ENCODE measurements around the gene SIDT1.

Gene SIDT1

DNA sequence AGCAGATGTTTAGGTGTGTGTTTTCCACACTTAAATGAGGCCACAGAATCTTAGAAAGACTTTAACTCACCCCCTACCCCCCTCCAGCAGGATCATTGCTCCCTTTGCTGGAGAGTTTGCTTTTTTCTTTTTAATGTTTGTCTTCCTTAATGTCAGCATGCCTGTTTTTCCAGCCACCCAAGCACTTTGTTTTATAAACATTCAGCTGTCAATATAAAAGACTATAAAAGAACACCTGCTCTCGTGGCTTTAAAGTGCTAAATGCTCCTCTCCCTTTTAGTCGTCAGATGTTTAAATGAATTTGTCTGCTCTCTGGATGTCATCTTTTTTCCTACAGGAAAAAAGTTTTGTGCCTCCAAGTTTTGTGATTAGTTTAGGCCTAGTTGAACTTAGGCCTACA lies 61.7 kb downstream of the SIDT1 start:
- no peak for DNase-seq (ENCODE audit: low read depth, low spot score)

DNA sequence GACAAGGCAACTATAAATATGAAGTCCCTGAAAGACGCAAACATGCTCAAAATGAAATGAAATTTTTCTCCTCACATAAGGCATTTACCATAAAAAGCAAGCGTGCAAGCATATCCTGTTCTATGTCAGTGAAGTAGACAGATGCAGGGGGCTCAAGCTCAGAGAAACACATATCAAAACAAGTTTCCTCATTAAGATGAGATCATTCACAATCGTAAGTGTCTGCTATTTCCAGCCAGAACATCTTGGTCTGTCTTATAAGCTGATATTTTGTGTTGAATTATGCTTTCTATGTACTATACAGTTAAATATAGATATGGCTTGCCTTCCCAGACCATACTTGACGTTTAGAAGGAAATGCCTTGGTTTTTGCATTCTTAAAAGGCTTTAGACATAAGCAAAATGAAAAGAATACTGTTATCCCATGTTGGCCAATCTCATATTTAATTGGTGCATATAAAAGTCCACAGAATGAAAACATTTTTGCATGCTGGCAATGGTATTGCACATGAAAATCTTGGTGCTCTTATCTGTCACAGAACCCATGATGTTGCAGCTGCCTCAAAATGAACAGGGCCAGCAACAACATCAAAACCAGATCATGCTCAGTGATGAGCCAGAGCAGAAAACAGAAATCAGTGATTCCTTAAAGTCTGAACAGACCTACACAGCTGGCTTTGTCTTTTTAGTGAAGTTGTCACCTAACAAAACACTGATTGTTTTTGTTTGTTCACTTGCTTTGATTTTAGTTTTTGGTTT lies 65.4 kb downstream of the SIDT1 start:
- no peak for DNase-seq (ENCODE audit: low read depth, low spot score)

DNA sequence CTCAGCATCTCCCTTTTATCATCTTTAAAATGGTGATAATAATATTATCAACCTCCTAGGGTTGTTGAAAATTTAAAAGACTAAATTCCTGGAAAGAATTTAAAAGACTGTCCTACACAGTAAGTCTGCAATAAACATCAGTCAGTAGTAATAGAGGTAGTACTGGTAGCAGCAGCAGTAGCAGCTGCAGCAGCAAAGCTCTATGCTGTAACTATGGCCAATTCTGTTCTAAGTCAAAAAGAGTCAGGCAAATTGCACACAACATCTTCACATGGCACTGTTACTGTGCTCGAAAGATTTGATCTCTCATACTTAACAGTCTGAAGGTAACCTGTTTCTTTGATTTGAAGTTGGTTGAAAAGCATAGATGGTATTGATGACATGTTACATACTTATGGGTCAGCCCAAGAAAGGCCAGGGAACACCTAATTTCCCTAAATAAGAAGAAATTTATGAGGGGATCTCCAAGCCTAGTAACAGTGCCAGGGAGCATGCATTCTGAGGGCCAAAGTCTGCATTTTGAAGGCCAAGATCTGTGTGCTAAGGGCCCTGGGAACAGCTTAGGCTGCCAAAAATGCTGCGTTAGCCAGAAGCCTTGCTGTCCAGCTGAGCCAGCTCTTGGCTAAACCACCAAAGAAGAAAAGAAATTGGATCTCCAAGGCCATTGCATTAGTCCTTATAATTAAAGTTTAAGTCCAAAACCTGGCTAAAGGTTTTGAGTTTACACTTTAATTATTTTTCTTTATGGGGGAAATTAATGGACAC lies 68.2 kb downstream of the SIDT1 start:
- no peak for DNase-seq (ENCODE audit: low read depth, low spot score)

DNA sequence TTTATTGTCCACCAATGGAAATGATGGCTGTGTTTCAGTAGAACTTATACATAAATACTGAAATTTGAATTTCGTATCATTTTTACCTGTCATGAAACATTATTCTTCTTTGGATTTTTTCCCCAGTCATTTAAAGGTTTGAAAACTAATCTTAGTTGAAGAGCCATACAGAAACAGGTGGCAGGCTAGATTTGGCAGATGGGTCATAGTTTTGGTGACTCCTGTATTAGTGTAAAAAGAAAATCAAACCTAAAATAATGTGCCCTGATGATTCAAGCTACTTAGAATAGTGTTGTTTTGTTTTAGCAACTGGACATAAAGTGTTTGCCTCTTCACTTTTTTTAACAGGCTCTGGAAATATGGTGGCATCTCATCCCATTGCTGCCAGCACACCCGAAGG lies 68.9 kb downstream of the SIDT1 start:
- DNase-seq (ENCODE audit: low read depth, low spot score), result no peak

DNA sequence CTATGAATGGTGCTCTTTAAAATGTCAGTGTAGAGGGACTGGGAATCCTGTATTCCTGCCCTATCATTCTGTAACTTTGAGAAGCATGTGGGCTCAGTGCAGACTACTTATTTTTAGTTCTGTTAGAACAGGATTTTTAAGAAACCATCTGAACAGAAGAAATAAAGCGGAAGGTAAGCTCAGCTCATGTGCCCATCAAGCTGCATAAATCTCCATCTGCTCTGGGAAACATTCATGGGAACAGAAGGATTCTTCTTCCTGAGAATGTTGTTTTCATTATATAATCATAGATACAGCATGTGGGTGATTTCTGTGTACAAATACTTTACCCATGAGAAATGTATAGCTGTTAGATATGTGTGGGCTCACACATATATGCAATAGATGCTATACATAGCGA lies 69.9 kb downstream of the SIDT1 start:
- no peak for DNase-seq (ENCODE audit: low read depth, low spot score)

DNA sequence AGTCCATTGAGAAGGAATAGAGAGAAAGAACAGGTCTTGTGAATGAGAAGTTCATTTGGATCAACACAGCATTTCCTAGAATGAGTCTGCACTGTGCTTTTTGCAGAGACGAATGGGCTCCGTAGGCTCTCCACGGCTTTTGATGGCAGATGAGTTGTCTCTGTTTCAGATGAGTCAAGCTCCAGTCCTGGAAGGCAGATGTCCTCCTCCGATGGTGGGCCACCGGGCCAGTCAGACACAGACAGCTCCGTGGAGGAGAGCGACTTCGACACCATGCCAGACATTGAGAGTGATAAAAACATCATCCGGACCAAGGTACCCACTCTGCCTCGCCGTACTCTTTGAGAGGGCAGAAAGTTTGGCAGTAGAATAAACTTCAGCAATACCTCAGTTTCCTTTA lies 70.5 kb downstream of the SIDT1 start:
- no peak for DNase-seq (ENCODE audit: low read depth, low spot score)

DNA sequence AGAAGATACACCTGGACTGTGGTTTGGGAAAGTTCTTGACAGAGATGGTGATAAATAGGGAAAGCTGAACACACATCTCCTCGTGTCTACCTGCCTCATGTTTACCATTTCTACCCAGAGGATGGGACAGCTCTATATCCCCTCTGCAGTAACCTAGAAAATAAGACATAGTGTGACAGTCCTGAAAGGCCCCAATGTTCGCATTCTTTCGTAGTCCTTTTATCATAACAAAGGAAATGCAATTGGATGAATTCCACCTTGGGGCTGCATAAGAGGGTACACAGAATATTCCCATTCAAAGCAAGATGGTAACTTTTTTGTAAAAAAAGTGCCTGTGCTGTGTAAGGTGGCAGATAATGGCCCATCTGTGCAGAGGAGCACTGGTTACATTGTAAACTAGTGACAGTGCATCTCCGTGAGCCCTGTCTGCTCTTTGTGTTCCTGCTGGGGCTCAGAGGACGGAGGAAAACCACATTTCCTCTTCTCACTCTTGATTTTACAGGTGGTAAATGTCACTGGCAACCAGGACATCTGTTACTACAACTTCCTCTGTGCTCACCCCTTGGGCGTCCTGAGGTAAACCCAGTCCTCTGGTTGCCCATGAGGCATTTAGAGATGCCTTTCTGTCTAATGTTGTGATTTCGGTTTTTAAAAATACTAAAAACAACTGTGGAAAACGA lies 74.3 kb downstream of the SIDT1 start:
- no peak for DNase-seq (ENCODE audit: low read depth, low spot score)

DNA sequence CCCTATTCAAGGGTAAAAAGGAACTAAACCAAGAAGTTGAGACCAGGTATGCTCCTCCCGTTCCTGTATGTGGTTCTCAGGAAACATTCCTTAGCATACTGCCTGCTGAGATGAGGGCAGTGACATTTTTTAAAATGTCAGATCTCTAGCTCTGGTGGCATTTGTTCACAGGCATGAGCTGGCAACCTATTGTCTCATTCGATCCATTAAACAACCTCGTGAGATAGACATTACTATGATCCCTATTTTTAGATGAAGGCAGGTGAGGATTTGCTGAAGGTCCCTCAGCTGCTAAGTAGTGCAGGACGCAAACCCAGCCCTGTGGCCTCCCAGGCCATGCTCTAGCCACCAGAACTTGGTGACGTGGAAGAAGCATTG lies 74.9 kb downstream of the SIDT1 start:
- DNase-seq (ENCODE audit: low read depth, low spot score), result no peak

DNA sequence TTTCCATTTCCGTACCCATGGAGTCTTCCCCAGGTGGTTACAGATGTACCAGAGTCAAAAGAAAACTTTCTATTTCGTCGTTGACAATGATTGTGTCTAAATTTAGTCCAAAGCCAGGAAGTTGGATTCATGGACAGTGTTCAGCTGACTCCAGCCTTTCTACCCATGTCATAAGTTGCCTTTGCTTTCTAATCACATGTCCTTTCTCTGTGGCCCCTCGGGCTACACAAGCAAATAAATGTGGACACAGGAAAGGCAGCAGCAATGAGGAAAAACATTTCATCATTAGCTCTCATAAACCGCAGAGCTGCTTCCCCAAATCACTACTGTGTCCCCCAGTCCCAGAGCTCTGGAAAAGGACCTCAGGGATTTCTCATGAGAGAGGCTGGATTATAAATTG lies 82.0 kb downstream of the SIDT1 start:
- DNase-seq (ENCODE audit: low read depth, low spot score), result no peak

DNA sequence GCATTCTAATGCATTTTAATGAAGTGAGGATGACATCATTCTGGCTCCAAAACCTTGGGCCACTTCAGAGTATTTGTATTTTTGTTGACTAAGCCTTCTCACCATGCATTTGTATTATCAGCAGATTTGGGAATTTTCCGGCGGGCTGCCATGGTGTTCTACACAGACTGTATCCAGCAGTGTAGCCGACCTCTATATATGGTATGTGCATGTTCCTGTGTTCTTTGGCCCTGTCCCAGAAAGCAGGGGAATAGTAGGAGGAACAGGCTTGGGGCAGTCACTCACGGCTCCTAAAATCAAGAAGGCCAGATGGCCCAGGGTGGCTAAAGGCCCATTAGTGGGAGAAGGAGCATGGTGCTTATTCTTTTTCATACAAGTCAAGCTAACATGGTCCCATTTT lies 83.6 kb downstream of the SIDT1 start:
- DNase-seq (ENCODE audit: low read depth, low spot score), result no peak

DNA sequence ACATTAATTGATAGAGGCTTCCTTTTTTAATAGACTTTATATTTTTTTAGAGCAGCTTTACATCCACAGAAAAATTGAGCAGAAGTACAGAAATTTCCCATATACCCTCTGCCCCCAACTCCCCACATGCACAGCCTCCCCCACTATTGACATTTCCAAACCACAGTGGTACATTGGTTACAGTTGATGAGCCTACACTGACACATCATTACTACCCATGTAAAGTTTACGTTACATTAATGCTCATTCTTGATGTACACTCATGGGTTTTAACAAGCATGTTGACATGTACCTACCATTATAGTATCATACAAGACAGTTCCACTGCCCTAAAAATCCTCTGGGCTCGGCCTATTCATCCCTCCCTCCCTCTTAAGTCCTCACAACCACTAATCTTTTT lies 85.4 kb downstream of the SIDT1 start:
- no peak for DNase-seq (ENCODE audit: low read depth, low spot score)

DNA sequence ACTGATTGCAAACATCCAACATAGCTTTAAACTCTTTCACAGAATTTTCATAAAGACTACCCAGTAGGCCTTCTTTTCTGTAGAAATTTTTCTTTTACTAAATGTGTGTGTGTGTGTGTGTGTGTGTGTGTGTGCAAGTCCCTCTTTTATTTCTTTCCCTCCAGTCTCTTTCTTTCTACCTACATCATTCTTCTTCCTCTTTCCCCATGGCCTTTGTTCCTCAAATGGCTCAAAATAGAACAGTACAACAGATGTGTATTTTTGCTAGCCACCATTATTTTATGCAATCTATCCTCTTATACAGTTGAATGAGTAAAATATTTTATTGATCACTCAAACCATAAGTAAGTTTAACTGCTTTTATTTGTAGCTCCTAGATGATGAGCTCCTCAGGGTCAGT lies 87.7 kb downstream of the SIDT1 start:
- DNase-seq (ENCODE audit: low read depth, low spot score), result no peak

DNA sequence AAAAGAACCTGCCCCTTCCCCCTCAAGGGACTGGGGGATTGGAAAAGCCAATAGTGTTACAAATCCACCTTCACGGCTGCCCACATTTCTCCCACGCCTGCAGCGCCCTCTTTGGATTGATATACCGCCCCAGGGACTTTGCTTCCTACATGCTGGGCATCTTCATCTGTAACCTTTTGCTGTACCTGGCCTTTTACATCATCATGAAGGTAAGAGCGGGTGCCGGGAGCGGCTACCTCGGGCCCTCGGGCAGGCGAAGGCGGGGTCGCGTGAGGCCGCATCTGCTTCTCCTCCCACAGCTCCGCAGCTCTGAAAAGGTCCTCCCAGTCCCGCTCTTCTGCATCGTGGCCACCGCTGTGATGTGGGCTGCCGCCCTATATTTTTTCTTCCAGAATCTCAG lies 91.0 kb downstream of the SIDT1 start:
- DNase-seq (ENCODE audit: low read depth, low spot score), result no peak

DNA sequence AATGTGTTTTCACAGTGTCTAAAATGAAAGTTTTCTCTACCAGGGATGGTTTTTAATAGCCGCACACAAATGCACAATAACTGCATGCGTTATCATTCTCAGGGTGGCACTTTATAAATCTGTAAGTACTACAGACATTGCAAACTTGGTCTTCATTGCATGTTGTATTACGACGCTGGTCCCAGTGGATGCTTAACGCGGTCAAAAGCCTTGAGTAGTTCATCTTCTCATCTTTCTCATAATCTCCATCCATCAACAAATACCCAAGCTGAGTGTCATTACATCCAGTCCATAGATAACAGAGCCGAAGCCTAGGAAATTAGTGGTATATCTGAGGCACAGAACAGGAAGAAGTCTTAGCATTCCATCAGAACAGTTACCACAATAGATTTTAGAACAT lies 91.5 kb downstream of the SIDT1 start:
- no peak for DNase-seq (ENCODE audit: low read depth, low spot score)

DNA sequence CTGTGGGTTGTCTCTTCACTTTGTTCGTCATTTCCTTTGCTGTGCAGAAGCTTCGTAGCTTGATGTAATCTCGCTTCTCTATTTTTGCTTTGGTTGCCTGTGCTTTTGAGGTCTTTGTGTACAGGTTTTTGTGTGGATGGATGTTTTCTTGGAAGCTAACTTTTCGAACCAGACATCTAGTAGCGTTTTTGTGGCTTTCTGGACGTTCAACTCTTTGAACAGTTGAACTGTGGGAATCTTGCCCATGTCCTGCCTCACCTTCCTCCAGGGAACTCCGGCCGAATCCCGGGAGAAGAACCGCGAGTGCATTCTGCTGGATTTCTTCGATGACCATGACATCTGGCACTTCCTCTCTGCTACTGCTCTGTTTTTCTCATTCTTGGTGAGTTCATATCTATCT lies 93.5 kb downstream of the SIDT1 start:
- no peak for DNase-seq (ENCODE audit: low read depth, low spot score)

DNA sequence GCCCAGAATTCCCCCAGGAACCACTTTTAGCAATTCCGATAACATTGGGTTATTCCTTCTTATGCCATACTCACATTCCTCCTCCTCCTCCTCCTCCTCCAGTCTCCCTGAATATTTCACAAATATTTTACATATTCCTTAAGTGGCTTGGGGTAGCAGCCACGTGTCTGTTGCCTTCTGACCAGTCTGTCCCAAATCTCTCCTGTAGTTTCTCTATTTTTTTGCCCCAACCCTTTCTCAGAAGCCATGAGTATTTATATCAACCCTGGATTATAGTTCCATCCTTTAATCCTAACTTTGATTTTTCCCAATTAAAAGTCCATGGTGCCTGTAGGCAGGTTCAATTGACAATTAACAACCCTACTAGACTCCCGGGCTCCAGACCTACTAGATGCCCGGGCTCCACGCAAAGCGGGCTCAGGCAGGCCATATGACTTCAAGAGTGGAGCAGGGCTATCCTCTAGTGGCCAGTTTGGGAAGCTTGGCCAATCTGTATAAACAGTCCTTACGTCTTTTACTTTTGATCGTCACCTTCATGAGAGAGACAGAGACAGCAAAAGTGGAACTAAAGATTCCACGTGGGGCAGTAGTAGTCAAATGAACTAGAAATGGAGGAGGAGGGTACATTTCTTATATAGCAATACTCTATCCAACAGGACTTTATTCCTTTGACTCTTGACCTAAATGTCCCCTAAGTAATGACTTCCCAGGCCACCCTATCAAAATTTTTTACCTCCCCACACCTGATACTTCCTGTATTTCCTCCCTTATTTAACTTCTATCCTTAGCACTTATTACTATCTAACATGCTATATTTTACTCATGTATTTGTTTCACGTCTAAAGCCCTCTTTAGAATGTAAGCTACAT lies 94.4 kb downstream of the SIDT1 start:
- DNase-seq (ENCODE audit: low read depth, low spot score), result no peak

DNA sequence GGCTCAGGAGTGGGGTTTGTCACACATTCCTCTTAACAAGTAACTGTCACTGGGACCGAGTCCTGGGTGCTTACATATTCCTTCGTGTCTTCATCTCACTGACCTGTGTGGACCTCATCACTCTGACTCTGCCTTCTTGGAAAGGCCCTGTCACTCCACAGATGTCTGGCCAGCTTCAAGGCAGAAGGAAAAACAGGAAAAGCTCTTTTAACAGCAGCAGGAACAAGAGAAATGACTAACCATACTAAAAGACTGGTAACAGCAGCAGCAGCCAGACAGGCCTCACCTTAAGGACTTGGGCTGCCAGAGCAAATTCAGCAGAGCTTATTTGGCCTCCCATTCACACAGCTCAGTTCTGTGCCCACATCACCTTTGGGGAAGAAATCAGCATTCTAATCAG lies 96.0 kb downstream of the SIDT1 start:
- no peak for DNase-seq (ENCODE audit: low read depth, low spot score)

DNA sequence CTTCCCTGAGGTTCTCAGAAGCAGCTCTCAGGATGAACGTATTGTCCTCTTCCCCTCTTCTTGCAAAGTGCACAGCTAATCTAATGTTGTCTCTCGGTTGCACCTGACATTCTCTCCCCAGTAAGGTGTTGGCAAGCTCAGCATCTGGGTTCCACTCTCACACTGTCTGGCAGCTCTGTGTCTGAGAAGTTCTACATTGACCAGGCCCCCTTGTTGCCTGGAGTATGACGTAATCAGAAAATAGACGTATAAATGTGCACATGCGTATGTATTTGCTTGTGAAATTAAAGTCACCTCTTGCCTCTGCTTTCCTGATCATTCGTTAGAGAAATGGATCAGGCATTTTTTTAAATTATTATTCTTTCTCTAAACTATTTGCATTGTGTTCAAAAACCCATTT lies 96.4 kb downstream of the SIDT1 start:
- DNase-seq (ENCODE audit: low read depth, low spot score), result no peak

DNA sequence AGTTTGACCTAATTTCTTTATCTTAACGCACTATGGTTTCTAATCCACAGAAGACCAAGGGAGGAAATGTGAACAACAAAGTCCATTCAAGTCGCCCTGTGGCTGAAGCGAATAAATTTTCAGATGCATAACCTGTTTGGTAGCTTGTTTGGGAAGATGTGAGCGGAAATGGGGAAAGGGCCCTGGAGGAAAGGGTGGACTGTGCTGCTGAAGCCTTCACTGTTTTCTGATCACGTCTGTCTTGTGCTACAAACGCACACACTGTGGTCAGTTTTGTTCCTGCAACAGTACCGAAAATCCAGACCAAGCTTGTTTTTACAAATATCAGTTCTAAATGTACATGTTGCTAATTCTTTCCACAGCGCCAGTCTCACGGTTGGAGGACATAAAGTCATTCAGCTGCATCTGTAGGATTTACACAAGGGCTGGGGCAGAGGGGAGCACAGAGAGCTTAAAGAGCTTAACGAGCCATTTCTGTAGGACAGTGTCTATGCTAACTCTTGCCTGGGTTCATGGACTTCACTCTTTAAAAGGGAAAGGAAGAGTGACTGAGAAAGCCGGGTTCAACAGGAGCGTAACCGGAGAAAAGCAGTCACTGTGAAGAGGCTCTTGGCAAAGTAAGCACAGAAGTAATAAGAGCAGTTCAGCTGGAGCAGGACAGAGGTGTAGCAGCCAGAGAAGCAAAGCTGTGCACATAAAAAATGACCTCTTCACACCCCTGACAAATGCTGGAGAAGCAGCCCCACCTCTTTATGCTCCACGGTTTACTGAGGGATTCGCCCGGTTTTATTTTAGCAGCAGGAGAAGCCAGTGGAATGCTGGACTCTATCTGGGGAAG lies 97.4 kb downstream of the SIDT1 start:
- no peak for DNase-seq (ENCODE audit: low read depth, low spot score)

DNA sequence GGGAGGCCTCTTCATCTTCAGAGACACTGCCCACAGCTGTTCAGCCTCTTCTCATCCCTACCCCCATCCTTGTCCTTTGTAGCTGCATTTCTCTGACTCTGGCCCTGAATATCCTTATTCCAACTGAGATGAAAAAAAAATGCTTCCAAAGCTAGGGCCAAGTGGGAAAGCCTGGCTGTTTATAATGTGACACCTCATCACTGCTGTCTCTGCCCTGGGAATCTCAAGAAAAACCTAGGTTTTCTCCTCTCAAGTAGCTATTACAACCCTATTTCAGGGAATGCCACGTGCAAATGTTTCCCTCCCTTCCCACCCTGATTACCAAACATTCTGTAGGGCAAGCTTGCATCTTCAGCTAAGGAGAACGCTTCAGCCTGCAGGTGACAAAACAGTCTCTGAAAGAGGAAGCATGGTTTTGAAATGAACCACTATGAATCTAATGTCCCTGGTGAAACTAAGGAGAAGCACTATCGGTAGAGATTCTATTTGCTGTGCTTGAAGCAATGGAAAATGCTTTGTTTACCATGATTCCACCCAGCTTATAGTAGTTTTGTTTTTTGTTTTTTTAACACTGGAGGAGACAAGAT lies 98.7 kb downstream of the SIDT1 start:
- DNase-seq (ENCODE audit: low read depth, low spot score), result no peak

DNA sequence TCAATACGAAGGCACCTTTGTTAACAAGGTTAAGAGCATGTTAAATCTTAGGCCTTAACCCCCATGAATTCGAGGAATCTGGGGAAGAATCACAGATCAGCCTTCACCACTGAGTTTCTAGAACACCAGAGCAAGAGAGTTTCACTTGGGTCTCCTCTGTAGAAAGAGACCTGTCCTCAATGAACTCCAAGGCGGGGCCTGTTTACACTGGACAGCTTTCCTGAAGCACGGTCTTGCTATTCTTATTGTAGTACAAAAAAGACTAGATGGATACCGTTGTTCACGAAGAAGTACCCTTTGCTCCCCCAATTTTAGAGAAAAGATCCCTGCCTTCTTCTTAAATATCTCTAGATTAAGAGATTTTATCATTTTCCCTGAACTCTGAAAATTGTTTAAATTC lies 99.2 kb downstream of the SIDT1 start:
- DNase-seq (ENCODE audit: low read depth, low spot score), result no peak

Measured in activated CD4-positive, CD25-positive, alpha-beta regulatory T cell treated with anti-CD3 and anti-CD28 coated beads, Interleukin-2, amount 50 U/mL, for 16 hours (primary cell).